H54 (cell line): ENCODE measurements around the gene ZNF672.

Source experiments
- DNase-seq: peaks from one replicate; pipeline ENCODE4 v3.0.0; 2011; ENCODE audit warnings: low spot score, mixed read lengths; ENCODE audit not compliant: insufficient read length
- FAIRE-seq: peaks from 3 replicates; lab custom pipeline; 2011; peaks lifted over from hg19 to GRCh38; lab: Jason Lieb, UNC
- POLR2A ChIP-seq: IDR thresholded peaks from 2 replicates; pipeline ENCODE4 v1.6.1; 2011; ENCODE audit warnings: low read depth, mild to moderate bottlenecking, low read length

The ZNF672 gene

DNA sequence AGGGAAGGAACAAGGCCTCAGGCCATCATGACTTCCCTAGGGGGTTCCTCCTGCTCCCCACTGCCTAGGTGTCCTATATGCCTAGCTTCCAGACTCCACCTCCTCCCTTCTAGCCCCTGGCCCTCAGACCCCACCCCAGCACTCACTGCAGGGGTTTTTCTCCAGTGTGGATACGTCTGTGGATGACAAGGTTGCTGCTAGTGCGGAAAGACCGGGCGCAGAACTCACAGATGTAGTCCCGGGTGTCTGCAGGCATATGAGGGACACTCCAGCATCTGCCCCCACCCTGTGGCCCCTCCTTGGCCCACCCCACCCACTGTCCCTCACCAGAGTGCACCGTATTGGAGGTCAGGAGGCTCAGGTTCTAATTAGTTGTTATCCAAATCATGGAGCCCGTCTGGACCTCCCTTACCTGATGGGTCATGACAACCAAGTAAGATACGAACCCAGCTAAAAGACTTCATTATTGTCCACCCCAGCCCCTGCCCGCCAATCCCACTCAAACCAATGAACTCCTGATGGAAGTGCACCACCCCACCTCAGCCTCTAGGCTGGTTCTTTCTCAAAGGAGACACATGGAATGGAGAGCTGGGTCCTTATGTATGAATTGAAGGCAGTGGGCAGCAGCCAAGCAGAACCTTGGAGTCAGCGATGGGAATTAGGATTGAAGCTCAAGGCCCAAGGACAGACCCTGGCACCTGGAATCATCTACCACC is 12.7 kb downstream of the ZNF672 start:
- FAIRE-seq (no peak), DNase-seq (no peak)
- no peak for TF ChIP-seq POLR2A

DNA sequence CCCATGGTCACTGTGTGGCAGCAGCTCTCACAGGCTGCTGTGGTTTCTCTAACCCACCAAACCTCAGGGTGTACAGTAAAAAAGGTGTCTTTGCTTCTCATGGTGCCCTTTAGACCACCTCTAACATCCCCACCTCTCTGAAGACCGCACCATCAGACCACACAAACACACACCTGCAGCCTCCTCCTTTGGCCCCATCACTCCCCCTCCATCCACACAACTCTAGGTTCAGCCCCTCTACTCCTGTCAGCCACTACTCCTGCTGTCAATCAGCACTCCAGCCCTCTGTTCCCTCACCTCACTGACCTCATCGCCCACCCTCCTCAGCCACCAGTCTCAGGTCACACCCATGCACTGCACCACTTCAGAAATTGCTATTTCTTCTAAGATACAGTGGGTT is 13.4 kb downstream of the ZNF672 start:
- FAIRE-seq = no peak
- TF ChIP-seq POLR2A = no peak
- DNase-seq = no peak

DNA sequence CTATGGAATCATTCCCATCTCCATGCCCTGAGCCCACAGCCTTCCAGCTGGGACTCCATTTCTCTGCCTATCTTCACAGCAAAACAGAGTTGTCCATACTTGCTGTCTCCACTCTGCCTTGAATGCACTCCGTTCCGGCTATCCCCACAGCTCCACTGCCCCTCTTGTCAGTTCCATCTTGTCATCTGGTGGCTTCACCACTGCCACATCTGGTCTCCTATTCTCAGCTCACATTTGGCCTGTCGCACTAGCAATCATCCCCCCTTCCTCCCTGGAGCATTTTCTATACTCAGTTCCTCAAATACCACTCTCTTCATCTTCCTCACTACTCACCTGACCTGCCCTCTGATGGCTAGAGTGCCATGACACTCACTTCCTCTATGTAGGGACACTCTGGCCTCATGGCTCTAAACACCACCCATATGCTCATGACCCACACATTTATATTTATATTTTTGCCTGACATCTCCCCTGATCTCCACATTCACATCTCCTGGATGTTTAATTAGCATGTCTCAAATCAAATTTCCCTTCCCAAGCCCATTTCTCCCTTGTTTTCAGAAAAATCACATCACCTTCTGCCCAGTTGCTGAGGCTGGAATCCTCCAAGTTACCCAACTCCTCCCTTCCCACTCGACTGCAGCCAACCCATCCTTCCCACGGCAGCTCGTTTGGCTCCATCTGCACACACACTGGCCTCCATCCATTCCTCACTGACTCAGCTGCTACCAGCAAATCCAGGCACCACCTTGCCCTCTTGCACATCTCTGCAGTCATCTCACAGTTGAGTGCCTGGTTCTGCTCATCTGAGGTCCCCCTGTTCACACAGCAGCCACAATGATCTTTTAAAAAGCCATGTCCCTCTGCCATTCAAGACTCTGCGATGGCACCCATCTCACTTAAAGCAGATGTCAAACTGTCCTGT is 14.7 kb downstream of the ZNF672 start:
- no peak for TF ChIP-seq POLR2A
- DNase-seq (no peak), FAIRE-seq (no peak)

DNA sequence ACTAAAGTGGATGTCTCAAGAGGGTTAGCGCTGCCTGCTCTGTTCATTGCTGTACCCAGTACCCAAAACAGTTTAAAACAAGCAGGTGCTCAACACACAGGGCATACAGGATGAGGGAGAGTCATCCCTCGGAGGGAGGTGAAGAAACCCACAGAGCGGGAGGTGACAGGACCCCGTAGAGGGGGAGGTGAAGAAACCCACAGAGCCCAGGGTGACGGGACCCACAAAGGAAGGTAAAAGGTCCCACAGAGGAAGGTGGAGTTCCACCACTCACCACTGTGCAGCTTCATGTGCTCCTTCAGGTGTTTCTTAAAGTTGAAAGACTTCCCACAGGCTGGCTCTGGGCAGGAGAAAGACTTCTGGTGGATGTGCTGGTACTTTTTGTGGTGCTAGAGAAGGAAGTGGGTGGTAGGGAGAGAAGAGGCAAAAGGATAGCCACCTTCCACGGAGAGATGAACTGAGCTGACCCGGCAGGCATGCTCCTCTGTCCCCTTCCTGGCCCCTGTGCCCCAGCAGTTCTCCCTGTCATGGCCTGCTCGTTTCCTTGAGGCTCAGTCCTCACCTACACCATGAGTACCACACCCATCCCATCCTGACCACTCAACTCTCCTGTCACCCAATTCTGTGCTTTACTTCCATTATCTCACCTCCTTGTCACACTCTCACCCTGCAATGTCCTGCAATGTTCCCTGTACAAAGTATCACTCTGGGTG is 15.8 kb downstream of the ZNF672 start:
- FAIRE-seq (no peak), DNase-seq (no peak)
- no peak for TF ChIP-seq POLR2A

DNA sequence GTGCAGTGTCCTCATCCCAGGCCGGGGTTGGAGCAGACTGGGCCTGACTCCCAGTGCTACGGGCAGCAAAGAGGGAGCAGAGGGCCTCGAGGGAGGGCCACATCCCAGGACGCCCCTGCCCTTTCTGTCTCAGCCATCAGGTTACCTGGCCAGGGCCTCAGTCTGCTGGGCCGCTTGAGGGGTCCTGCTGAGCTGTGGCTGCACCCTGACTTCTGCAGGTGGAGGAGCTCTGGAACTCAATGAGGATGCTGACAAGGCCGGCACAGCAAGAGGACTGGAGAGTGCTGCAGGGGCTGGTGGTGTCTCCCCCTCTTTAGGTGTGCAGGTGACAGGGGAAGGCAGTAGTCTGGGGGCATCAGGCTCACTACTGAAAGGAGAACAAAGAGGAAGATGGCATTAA is 17.6 kb downstream of the ZNF672 start:
- no peak for TF ChIP-seq POLR2A
- no peak for FAIRE-seq
- no peak for DNase-seq

DNA sequence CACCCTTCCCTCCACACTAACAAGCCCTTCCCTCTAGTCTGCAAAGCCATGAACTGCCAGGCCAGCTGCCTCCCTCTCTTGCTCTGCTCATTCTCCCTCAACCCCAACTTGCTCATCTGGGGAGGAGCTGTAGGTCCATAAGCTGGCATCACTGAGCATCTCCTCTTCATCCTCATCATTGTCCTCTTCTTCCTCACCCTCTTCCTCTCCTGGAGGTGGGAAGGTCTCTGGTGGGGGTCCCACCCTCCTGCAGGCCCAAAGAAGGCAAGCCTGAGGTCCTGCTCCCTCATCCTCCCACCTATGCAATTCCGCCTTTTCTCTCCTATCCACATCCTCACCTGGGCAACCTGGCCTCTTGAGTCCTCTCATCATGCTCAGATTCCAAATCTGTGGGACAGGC is 18.2 kb downstream of the ZNF672 start:
- TF ChIP-seq POLR2A = no peak
- FAIRE-seq = no peak
- DNase-seq = no peak

DNA sequence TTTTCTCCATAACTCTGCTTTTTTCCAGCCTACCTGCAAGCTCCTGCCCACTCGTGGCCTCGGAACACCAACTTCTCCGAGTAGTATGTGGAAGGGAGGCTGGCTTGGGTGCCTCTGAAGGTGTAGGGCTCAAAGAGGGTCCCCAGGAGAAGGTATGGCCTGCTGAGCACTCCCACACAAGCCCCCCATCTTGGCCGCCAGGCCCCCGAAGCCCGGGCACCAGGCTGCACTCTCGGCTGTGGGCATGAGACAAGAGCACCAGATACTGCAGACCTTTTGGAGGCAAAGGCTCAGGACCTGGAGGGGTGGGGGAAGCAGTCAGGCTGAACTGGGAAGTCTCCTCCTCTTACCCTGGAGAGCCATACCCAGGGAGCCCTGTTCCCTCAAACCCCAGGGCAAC is 19.2 kb downstream of the ZNF672 start:
- DNase-seq (no peak), FAIRE-seq (no peak)
- no peak for TF ChIP-seq POLR2A

DNA sequence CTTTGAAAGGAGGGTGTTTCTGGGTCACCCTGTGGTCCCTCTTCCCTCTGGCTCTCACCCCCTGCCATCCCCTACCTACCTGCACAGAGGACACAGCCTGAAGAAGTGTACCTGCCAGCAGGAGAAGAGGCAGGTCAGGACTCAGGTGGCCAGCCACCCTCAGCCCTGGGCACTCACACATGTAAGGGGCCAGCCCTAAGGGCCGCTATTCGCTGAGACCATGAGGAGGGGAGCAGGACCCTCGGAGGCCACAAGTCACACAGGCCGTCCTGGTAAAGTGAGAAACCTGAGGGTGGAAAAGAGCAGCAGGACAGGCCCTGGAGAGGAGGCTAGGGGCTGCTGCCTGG is 19.7 kb downstream of the ZNF672 start:
- TF ChIP-seq POLR2A = no peak
- DNase-seq (no peak), FAIRE-seq (no peak)

DNA sequence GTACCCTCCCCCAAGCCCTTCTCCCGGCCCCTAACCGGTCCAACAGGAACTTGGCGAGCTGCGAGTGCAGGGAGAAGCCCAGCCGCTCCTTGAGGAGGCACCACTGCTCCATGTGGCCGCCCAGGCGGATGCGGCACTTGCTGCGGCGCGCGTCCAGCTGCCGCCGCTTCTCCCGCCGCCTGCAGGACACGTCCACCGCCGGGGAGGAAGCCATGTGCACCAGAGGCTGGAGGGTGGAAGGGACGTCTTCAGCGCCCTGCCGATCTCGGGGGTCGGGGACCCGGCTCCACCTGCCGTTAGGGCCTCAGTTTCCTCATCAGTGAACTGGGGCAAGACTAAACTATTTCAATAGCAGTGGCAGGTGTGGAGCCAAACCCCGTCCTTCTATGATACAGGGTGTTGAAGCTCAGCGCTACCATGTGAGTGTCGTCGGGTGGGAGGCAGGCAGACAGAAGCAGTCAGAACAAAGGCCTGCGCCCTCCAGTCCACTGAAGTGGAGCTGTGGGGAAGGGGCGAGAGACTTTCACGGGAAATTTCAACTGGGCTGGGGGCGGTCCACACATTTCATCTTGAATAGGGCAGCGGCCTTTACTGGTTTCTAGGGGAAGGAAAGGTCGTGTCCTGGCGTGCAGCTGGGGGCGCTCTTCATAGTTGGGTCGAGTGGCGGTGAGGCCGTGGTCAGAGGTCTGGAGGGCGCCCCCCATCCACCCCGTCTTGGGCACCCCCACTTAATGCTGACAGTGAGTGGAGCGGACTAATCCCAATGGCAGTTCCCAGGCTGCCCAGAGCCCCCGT is 20.3 kb downstream of the ZNF672 start:
- FAIRE-seq (no peak), DNase-seq (no peak)

DNA sequence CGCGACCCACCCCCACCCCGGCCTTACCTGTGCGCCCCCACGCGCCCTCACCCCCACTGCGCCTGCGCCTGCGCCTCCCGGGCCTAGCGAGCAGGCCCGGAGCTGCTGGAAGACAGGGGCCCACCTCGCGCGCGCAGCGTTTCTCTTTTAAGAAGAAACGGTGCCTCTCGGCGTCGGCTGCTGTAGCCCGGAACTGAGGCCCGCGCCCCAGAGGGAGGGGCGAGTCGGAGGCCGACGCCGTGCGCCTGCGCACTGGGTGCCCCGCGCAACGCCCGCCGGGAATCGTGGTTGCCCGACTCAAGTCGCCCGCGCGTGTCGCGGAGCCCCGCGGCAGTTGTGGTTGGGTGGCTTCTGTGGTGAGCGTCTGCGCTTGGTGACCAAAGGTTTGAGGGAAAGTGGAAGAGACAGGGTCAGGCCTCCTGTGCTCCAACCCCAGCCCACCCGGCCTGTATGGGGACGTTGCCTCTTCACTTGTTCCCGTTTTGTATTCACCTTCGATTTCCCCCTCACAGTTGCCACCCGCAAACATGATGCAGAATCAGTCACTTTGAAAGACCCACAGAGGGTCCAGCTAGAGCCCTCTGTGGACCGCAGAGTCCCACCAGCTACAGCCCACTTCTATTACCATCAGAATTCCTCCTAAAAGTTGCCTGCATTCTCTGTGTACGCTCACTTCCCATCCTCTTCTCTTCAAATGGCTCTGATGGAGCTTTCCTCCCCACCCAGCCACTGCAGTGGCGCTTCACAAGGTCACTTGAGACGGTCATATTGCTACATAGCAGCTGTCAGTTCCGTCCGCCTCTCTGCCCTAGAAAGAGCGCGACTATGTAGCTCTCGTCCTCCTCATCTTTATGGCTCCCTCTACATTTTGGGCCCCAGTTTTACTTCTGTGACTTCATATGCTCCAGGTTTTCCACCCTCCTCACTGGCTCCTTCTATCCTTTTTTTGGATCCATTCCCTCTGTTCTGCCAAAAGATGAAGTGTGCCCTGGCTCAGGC is 21.2 kb downstream of the ZNF672 start, which contains the start of gene ZNF692:
Gene ZNF692, minus strand, starts transcription at position 195 of the 999 bp plus-strand sequence. CDS start 776 bp downstream, outside the sequence.
- FAIRE-seq (no peak), DNase-seq (peak; percentile 88)
- peak; percentile 93 for TF ChIP-seq POLR2A

More for the DNA sequence above, 20.3 kb downstream of the ZNF672 start:
- TF ChIP-seq POLR2A = peak; percentile 48; the same call in 1 of the 2 replicates

DNA sequence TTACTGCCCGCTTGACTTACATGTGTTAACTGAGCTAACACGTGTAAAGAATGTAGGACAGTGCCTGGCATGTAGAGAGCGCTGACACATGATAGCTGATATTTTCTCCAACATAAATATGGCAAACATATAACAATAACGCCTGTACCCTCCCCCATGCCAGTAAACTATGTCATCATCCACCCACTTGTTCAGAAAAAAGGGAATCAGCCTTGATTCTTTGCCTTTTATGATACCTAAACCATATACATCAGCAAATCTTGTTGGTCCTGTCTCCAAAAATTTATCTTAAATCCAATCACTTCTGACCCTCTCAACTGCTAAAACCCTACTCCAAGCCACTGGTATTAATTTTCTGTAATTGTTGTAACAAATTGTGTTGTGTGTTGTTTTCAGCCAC is 22.0 kb downstream of the ZNF672 start:
- no peak for TF ChIP-seq POLR2A
- no peak for FAIRE-seq
- no peak for DNase-seq

DNA sequence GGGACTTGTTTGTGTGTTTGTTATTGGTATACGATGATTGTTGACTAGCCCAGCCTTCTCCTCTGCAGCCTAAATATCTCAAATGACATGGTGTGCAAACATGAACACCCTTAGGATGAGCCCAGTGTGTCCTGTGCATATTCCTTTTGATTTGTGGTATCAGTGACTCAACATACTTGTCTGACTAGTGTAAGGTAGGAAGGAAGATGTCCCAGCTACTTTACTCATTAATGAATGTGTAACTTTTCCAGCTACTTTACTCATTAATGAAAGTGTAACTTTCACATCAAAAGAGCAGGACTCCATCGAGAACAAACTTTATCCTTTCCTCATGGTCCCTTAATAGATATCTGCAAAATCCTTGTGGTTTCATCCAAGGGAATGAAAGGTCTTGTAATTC is 23.6 kb downstream of the ZNF672 start:
- no peak for TF ChIP-seq POLR2A
- DNase-seq (no peak), FAIRE-seq (no peak)
